HG02623 (cell line): ENCODE results near the gene UBXN2A.
"Not testable (repeated sequence)": the region's sequence is repeated elsewhere in the genome, so short reads cannot be mapped to it uniquely, and the experiment has no call there.

ENCODE experiments used
- ATAC-seq: cut with Tn5 transposase; IDR thresholded peaks from one replicate; pipeline ENCODE4 v1.9.1; 2021; ENCODE audit warnings: moderate library complexity; ENCODE audit not compliant: unreplicated experiment

Gene UBXN2A

DNA sequence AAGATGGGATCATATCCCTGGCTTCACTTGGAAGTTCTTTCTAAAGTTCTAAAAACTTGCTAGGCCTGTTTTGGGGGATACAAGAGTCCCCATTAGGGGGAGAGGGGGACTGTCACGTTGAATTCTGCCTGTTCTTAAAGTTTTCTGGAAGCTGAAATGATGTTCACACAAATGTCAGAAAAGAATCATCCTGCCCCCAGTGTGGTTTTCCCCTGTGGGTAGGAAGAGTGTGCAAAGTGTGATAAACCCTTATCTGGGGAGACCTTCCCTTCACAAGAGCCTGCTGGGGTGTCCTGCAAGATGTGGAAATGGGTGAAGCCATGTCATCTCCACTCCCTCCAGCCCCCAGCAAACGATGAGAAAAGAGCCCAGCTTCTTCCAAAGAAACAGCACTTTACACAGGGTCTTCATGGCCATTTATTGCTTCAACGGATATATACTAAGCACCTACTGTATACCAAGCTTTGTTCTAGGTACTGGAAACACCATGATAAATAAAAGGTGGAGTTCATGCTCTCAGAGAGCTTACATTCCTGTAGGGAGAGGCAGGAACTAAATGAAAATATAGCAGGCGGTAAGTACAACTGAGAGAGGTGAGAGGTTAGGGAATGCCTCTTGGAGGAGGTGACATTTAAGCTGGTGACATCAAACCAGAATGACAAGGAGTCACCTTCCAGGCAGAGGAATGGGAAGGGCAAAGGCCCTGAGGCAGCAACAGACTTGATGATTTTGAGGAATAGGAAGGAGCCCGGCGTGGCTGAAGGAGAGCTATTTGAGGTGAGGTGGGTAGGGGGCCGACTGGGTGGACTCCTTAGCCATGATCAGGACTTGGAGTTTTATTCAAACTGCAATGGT, 71.2 kb downstream of the UBXN2A start:
- ATAC-seq: no peak

DNA sequence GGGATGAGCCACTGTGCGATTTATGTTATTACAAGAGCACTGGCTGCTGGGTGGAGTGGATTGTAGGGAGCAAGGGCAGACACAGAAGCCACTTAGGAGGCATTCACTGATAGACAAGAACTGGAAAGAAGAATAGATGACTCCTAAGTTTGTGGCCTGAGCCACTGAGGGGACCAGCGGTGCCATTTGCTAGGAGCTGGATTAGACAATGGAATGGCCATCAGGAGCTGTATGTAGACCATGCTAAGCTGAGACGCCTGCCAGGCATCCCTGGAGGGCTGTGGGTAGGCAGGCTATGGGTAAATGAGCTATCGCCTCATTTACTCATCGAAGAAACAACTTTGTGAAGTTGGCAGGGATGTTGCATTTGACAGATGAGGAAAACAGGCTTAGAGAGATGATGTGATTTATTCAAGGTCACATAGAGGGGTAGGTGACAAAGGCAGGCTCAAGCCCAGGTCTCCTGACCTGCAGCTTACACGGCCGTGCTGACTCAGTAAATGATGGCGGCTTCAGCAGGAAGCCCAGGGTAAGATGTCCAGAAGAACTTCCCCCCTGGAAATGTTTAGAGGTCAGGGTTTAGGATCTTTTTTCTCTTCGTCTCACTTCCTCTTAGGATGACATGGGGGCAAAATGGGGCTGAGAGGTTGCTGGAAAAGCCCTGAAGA, 72.4 kb downstream of the UBXN2A start:
- no peak for ATAC-seq

DNA sequence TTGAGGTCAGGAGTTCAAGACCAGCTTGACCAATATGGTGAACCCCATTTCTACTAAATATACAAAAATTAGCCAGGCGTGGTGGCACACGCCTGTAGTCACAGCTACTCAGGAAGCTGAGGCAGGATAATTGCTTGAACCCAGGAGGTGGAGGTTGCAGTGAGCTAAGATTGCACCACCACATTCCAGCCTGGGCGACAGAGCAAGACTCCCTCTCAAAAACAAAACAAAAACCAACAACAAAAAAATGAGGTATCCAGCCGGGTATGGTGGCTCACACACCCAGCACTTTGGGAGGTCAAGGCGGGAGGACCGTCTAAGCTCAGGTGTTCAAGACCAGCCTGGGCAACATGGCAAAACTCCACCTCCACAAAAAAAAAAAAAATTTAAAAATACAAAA, 74.6 kb downstream of the UBXN2A start:
- ATAC-seq: not testable (repeated sequence)

DNA sequence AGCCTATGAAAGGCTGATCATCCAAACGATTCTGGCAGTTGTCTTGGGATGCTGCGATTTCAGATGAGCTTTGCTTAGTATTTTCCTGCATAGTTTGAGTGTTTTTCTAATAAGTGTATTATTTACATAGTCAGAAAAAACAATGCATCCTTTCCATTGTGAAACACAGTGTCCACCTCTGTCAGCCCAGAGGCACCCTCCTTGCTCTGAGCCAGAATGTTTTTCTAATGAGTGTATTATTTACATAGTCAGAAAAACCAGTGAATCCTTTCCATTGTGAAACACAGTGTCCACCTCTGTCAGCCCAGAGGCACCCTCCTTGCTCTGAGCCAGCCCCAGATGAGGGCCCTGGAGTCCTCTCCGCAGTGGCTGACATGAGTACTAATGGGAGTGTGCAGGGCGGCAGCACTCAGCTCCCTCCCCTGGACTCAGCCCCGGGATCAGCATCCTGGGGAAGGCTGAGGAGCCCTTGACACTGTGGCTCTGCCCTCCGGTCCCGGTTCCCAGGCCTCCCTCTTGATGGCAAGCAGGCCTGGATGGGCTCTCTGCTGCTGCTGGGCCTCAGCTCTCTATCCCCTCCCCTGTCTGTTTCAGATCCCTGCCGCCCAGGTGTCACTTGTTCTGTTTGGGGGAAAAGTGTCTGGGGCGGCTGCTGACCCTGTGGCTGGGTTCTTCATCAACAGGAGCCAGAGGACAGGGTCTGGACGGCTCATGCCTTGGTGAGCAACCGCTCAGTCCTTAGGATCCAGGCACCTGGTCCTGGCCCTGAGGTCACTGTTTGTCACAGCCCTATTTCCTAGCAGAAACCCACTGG, 75.5 kb downstream of the UBXN2A start:
- no peak for ATAC-seq

DNA sequence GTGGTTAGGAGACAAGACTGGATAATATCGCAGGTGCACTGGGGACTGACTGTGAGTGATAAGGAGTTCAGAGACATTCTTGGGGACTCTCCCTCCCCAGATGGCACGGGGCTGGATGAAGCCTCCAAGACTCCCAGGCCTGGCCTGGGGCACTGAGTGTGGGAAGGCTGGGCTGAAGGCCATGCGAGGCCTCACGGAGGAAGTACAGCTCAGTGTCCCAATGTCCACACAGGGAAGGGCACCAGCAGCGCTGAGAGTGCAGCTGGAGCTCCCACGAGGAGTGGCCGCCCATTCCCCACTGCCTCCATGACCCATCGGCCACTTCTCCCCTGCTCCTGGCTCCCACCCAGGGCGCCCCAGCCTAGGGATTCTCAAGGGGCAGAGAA, 76.1 kb downstream of the UBXN2A start:
- ATAC-seq: no peak

- ATAC-seq: no peak
These were observed 76.8 kb downstream of the UBXN2A start for GRCh38 chr2:24016853-24017703.

DNA sequence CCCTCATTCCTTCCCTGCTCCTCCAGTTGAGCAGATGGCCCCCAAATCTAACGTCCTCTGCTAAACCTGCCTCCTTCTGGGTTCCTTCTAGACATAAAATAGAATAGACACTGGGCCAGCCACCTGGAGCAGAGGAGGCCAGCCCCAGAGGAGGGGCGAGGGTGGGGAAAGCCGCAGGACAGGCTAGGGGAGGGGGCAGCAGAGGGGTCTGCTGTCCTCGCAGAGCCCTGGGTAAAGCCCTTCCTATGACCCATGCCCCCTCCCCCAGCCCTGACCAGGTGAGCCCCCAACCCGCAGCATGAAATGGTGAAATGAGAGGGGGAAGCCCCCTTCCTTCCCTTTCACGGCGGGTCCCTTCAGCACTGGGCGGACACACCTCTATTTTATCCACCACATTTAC, 77.4 kb downstream of the UBXN2A start:
- no peak for ATAC-seq

GRCh38 chr2:24018241-24018640, 78.0 kb downstream of the UBXN2A start:
- no peak for ATAC-seq

DNA sequence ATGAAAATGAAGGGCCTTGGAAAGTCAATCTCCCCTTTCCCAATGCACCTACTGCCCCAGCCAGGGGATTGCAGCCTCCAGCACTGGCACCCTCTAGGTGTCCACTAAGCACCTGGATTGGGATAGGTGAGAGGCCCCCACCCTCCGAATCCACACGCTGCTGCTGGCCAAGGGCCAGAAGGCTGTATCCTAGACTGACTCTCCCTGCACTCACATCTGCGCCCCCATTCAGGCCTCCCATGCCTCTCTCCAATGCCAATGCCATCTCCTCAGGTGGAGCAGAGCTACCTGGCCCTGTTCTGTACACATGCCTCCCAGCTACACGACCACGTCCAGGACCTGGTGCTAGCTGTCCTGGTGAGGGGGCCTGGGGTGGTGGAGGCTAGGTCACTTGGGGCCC, 79.5 kb downstream of the UBXN2A start:
- no peak for ATAC-seq

- no peak for ATAC-seq
These were observed 80.0 kb downstream of the UBXN2A start for GRCh38 chr2:24020244-24020643.

- ATAC-seq: no peak
These were observed 81.1 kb downstream of the UBXN2A start for GRCh38 chr2:24021122-24021998.

- ATAC-seq: no peak
These were observed 82.2 kb downstream of the UBXN2A start for GRCh38 chr2:24022324-24022974.

DNA sequence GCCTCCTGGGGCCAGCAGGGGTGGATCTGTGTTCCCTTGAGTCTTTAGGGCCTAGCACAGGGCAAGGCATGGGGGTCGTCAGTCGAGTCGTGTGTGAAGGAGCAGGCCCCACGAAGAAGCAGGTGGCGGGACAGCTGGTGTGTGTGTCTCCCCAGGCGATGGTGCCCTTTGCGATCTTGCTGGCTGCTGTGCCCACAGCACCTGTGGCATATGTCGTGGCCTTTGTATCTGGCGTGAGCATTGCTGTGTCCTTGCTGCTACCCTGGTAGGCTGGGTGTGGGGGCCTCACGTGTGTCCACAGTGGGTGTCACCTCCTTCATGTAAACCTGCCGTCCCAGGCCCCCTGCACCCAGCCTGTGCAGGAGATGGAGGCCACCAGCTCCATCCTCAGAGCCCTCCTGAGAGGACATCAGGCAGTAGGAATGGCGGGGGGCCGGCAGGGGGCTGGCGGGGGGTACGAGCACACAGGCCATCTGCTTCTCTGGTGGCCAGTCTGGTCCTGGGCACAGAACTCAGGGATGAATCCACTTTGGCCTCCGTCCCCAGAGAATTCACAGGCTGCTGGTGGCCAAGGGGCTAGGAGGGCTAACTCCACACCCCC, 82.8 kb downstream of the UBXN2A start:
- no peak for ATAC-seq

DNA sequence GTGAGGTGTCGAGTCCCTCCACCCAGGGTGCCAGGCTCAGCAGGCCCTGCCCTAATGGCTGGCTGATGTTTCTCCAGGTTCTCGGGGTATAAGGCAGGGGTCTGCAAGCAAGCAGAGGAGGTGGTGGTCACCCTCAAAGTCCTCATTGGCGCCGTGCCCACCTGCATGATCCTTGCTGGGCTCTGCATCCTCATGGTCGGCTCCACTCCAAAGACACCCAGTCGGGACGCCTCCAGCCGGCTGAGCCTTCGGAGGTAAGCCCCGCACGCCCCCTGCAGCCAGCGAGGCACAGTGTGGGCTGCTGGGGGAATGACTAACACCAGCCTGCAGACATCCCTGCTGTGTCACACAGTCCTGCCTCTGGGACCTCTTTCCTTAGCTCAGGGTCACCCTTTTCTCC, 83.8 kb downstream of the UBXN2A start:
- ATAC-seq: no peak

DNA sequence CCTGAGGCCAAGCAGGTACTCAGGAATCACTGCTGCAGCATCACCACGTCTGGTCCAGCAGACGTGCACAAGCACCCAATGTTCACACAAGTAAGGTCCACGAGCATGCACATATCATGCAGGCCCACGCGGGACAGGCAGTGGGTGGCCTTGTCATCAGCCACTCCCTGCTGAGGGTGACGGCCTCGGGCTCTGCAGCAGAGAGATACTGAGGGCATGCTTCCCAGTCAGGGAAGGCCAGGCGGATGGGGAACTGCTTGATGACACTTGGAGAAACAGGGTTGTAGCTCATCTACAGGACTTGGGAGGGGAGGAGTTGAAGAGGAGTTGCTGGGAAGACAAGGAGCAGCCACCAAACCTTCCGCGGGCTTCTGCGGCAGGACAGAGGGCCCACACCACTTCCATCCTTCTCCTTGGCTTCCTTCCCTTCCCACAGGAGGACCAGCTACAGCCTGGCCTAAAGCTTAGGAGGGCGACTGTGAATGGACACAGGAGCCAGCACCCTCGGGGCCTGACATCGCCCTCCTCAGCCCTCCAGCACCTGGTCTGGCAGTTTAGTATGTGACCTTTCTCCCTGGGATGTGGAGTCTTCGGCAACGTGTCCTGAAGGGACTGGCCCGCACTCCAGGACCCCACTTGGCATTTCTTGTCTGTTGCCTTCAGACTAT, 84.9 kb downstream of the UBXN2A start:
- ATAC-seq: no peak

- ATAC-seq: no peak
These were observed 86.0 kb downstream of the UBXN2A start for GRCh38 chr2:24026233-24026632.

DNA sequence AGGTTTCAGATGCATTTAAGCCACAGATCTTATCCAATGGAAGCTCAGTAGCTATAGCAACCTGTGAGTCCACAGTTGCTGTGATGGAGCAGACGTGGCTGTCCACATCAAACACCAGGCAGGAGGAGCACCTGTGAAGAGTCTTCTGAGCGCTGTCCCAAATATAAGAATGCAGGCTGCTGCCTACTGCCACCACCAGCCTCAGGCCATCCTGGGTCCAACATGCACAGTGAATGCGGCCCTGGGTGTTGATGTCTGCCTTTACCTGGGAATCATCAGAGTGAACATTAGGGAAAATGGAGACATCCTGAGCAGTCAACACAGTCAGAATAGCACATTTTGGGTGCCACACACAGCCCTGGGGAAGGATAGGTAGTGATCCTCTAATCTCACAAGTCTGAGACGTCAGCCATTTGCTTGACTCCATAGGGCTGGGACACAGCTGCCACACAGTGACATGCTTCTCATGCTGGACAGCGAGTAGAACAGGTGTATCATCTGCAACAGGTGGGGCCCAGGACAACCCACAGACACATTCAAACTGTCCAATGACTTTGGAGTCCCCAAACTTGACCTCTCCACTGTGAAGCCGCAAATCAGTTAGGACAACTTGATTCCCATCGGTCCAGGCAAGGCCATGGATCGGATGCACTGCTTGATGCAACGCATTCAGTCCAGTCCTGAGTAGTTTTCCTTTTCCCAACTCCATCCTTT, 98.7 kb downstream of the UBXN2A start:
- ATAC-seq: no peak

GRCh38 chr2:24040511-24040910, 100.2 kb downstream of the UBXN2A start:
- no peak for ATAC-seq
